Subcutaneous abdominal adipose tissue (tissue), 5 donors: ENCODE results near the gene ARSG.

Experiments used
- H3K27ac ChIP-seq: one replicate; pipeline ENCODE4 v1.7.0; 2013; ENCODE audit warnings: low read depth, mild to moderate bottlenecking, inconsistent platforms, low read length, moderate library complexity
- H3K27me3 ChIP-seq, 5 donors: one replicate each; pipeline ENCODE4 v1.7.0; 2013; ENCODE audit warnings: low read length in 5 of 5, inconsistent platforms in 1 of 5; ENCODE audit not compliant: control insufficient read depth in 5 of 5, insufficient read depth in 4 of 5
- H3K36me3 ChIP-seq, 5 donors: one replicate each; pipeline ENCODE4 v1.7.0; 2013; ENCODE audit warnings: low read length in 5 of 5; ENCODE audit not compliant: control insufficient read depth in 5 of 5, insufficient read depth in 5 of 5
- H3K4me1 ChIP-seq, 5 donors: one replicate each; pipeline ENCODE4 v1.7.0; 2013; ENCODE audit warnings: low read length in 5 of 5, mild to moderate bottlenecking in 3 of 5, moderate library complexity in 1 of 5; ENCODE audit not compliant: control insufficient read depth in 5 of 5, insufficient read depth in 5 of 5
- H3K4me3 ChIP-seq, 5 donors: one replicate each; pipeline ENCODE4 v1.7.0; 2013; ENCODE audit warnings: low read length in 5 of 5, low read depth in 1 of 5
- H3K9ac ChIP-seq, 5 donors: one replicate each; pipeline ENCODE4 v1.7.0; 2013; ENCODE audit warnings: low read length in 5 of 5, mild to moderate bottlenecking in 4 of 5, moderate library complexity in 3 of 5
- H3K9me3 ChIP-seq, 5 donors: one replicate each; pipeline ENCODE4 v1.7.0; 2013; ENCODE audit warnings: low read length in 5 of 5; ENCODE audit not compliant: control insufficient read depth in 5 of 5
- donor health status: healthy.
- donor health status: healthy.
- donor health status: healthy.
- donor health status: healthy.
- donor health status: healthy.

Gene ARSG

GRCh38 chr17:68378268-68379176 is 87.2 kb downstream of the ARSG start:
- H3K4me1 ChIP-seq, result peaks cover 20 to 66% (median 52%) of the 10 kb centered on the region in 5 donors
- no peaks in the 10 kb centered on the region for H3K27me3 ChIP-seq
- H3K36me3 ChIP-seq, result no peaks in the 10 kb centered on the region
- H3K9me3 ChIP-seq, result no peaks in the 10 kb centered on the region
- H3K9ac ChIP-seq, result peak overlapping the region; percentile 28 to 72 (median 67)
- H3K4me3 ChIP-seq, result peak overlapping the region in 3 of 5 donors; percentile 44 to 63 (median 55)
- peak overlapping the region; percentile 96 for H3K27ac ChIP-seq

- H3K9ac ChIP-seq, result peak overlapping the region in 3 of 5 donors; percentile 15 to 72 (median 35)
- H3K27me3 ChIP-seq, result no peaks in the 10 kb centered on the region
- H3K4me1 ChIP-seq, result peaks cover 24 to 72% (median 58%) of the 10 kb centered on the region in 5 donors
- H3K4me3 ChIP-seq, result no peak overlapping the region
- no peaks in the 10 kb centered on the region for H3K9me3 ChIP-seq
- peak overlapping the region; percentile 96 for H3K27ac ChIP-seq
- H3K36me3 ChIP-seq, result no peaks in the 10 kb centered on the region
Observed at GRCh38 chr17:68379177-68379510, 87.8 kb downstream of the ARSG start.

- Histone ChIP-seq H3K27me3 (no peaks in the 10 kb centered on the region), H3K27ac (peak overlapping the region; percentile 96), H3K4me1 (peaks cover 24 to 75% (median 65%) of the 10 kb centered on the region in 5 donors)
Observed at GRCh38 chr17:68379692-68380677, 88.7 kb downstream of the ARSG start.

GRCh38 chr17:68381076-68381900 is 90.0 kb downstream of the ARSG start:
- Histone ChIP-seq H3K4me1 (peaks cover 24 to 79% (median 67%) of the 10 kb centered on the region in 5 donors), H3K4me3 (no peak overlapping the region), H3K9me3 (no peaks in the 10 kb centered on the region), H3K27me3 (no peaks in the 10 kb centered on the region), H3K27ac (peak overlapping the region; percentile 96), H3K9ac (no peak overlapping the region), H3K36me3 (no peaks in the 10 kb centered on the region)

More at GRCh38 chr17:68379692-68380677, 88.7 kb downstream of the ARSG start:
- no peak overlapping the region for H3K4me3 ChIP-seq
- peak overlapping the region in 1 of 5 donors; percentile 72 for H3K9ac ChIP-seq
- no peaks in the 10 kb centered on the region for H3K9me3 ChIP-seq
- no peaks in the 10 kb centered on the region for H3K36me3 ChIP-seq

- Histone ChIP-seq H3K36me3 (no peaks in the 10 kb centered on the region), H3K4me3 (no peak overlapping the region), H3K27ac (peak overlapping the region; percentile 9), H3K9ac (no peak overlapping the region), H3K9me3 (no peaks in the 10 kb centered on the region), H3K27me3 (no peaks in the 10 kb centered on the region), H3K4me1 (peaks cover 19 to 71% (median 59%) of the 10 kb centered on the region in 5 donors)
Observed at GRCh38 chr17:68382582-68383085, 91.3 kb downstream of the ARSG start.

- Histone ChIP-seq H3K9me3 (no peaks in the 10 kb centered on the region), H3K36me3 (no peaks in the 10 kb centered on the region), H3K4me1 (peaks cover 16 to 71% (median 57%) of the 10 kb centered on the region in 5 donors), H3K27me3 (no peaks in the 10 kb centered on the region), H3K4me3 (no peak overlapping the region), H3K27ac (peak overlapping the region; percentile 9), H3K9ac (no peak overlapping the region)
Observed at GRCh38 chr17:68383120-68383442, 91.8 kb downstream of the ARSG start.

- H3K27me3 ChIP-seq, result no peaks in the 10 kb centered on the region
- H3K9ac ChIP-seq, result no peak overlapping the region
- peak overlapping the region in 2 of 5 donors; percentile 13 to 53 for H3K4me3 ChIP-seq
- no peaks in the 10 kb centered on the region for H3K9me3 ChIP-seq
- H3K4me1 ChIP-seq, result peaks cover 11 to 69% (median 54%) of the 10 kb centered on the region in 5 donors
- H3K36me3 ChIP-seq, result no peaks in the 10 kb centered on the region
- peak overlapping the region; percentile 12 for H3K27ac ChIP-seq
Observed at GRCh38 chr17:68383443-68384321, 92.4 kb downstream of the ARSG start.

GRCh38 chr17:68384471-68384870 is 93.2 kb downstream of the ARSG start:
- Histone ChIP-seq H3K27me3 (no peaks in the 10 kb centered on the region), H3K4me1 (peaks cover 11 to 61% (median 46%) of the 10 kb centered on the region in 5 donors), H3K4me3 (no peak overlapping the region), H3K9ac (no peak overlapping the region), H3K36me3 (no peaks in the 10 kb centered on the region), H3K27ac (peak overlapping the region; percentile 12), H3K9me3 (no peaks in the 10 kb centered on the region)
